HCT116 (cell line): Measurements from ENCODE around the gene BICD1.

Experiments
- CBX3 ChIP-seq: IDR thresholded peaks from 2 replicates; pipeline ENCODE4 v1.6.1; 2012; ENCODE audit warnings: low read depth
- EGR1 ChIP-seq: IDR thresholded peaks from 2 replicates; pipeline ENCODE4 v1.6.1; 2012; ENCODE audit warnings: low read depth
- EZH2 ChIP-seq: fragments of 200-600 bp; sonication (generic); IDR thresholded peaks from 2 replicates; pipeline ENCODE4 v1.6.1; 2017; ENCODE audit warnings: antibody characterized with exemption, mixed run types
- FOSL1 ChIP-seq: IDR thresholded peaks from 2 replicates; pipeline ENCODE4 v1.6.1; 2012; ENCODE audit warnings: low read depth
- JUND ChIP-seq: IDR thresholded peaks from 2 replicates; pipeline ENCODE4 v1.6.1; 2012
- POLR2A ChIP-seq: IDR thresholded peaks from 2 replicates; pipeline ENCODE4 v1.7.0; 2011; ENCODE audit warnings: borderline replicate concordance; ENCODE audit not compliant: insufficient read depth, insufficient read length; ENCODE audit errors: extremely low read depth
- POLR2AphosphoS5 ChIP-seq: IDR thresholded peaks from 2 replicates; pipeline ENCODE4 v1.6.1; 2011; ENCODE audit warnings: mild to moderate bottlenecking, low read depth, low read length, moderate library complexity
- RAD21 ChIP-seq: IDR thresholded peaks from 2 replicates; pipeline ENCODE4 v1.6.1; 2012; ENCODE audit warnings: low read depth, mild to moderate bottlenecking
- SIN3A ChIP-seq: IDR thresholded peaks from 2 replicates; pipeline ENCODE4 v1.6.1; 2012; ENCODE audit warnings: low read depth
- YY1 ChIP-seq: IDR thresholded peaks from 2 replicates; pipeline ENCODE4 v1.6.1; 2011; ENCODE audit warnings: low read length, low read depth, moderate library complexity, mild to moderate bottlenecking; ENCODE audit not compliant: insufficient replicate concordance; ENCODE audit errors: extremely low read depth
- ZNF274 ChIP-seq: fragments of 200-500 bp; sonication (Bioruptor generic); IDR thresholded peaks from 2 replicates; pipeline ENCODE4 v1.6.1; 2014; ENCODE audit warnings: mild to moderate bottlenecking, low read depth, low read length, inconsistent platforms
- TF ChIP-seq, protein P1 (sequence below), 3 experiments: fragments of 200-600 bp in 1 of 3; sonication (generic) in 1 of 3; IDR thresholded peaks in 2 of 3; conservative IDR thresholded peaks in 1 of 3; 2 replicates each; pipeline ENCODE4 v1.5.1; 2012 to 2017; ENCODE audit warnings: low read depth in 2 of 3, low read length in 2 of 3, antibody characterized with exemption in 1 of 3, borderline replicate concordance in 1 of 3, control low read depth in 1 of 3, mild to moderate bottlenecking in 1 of 3, mixed read lengths in 1 of 3, mixed run types in 1 of 3, moderate library complexity in 1 of 3; ENCODE audit not compliant: insufficient read depth in 1 of 3
- TF ChIP-seq, protein P2 (sequence below): IDR thresholded peaks from 2 replicates; pipeline ENCODE4 v1.6.1; 2012

DNA sequence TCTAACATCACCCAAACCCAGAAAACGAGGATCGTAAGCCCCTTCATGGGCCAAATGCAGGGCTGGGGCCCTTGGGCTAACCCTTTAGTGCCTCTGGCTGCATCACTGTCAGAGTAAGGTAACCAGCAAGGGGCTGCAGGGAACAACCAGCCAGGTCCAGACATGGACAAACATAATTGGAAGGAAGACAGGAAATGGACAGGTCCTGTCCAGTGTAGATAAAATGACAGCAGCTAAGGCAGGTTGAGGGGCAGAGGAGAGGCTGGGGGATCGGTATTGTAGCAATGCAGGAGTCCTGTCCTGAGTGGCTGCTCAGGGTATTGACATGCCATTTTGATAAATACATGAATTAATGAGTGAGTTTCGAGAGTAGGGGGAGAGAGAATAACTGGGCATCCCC is 29.8 kb downstream of the BICD1 start:
- no peak for TF ChIP-seq EZH2
- no peak for TF ChIP-seq FOSL1
- no peak for TF ChIP-seq POLR2AphosphoS5
- TF ChIP-seq, protein P1, sequence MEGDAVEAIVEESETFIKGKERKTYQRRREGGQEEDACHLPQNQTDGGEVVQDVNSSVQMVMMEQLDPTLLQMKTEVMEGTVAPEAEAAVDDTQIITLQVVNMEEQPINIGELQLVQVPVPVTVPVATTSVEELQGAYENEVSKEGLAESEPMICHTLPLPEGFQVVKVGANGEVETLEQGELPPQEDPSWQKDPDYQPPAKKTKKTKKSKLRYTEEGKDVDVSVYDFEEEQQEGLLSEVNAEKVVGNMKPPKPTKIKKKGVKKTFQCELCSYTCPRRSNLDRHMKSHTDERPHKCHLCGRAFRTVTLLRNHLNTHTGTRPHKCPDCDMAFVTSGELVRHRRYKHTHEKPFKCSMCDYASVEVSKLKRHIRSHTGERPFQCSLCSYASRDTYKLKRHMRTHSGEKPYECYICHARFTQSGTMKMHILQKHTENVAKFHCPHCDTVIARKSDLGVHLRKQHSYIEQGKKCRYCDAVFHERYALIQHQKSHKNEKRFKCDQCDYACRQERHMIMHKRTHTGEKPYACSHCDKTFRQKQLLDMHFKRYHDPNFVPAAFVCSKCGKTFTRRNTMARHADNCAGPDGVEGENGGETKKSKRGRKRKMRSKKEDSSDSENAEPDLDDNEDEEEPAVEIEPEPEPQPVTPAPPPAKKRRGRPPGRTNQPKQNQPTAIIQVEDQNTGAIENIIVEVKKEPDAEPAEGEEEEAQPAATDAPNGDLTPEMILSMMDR (IDR thresholded peaks at IDR 0.05 in 2 of 3, conservative IDR thresholded peaks at IDR 0.05 in 1 of 3; ENCODE audit: borderline replicate concordance in 1 of 3, insufficient read depth in 1 of 3, low read depth in 2 of 3, low read length in 2 of 3): no peak
- TF ChIP-seq YY1: no peak
- TF ChIP-seq POLR2A: no peak
- TF ChIP-seq, protein P2, sequence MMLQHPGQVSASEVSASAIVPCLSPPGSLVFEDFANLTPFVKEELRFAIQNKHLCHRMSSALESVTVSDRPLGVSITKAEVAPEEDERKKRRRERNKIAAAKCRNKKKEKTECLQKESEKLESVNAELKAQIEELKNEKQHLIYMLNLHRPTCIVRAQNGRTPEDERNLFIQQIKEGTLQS: no peak
- no peak for TF ChIP-seq RAD21
- TF ChIP-seq ZNF274: no peak
- no peak for TF ChIP-seq CBX3
- no peak for TF ChIP-seq JUND
- no peak for TF ChIP-seq SIN3A
- no peak for TF ChIP-seq EGR1
